GM12878 (cell line): Measurements from ENCODE around the gene ZNF616. TPM values are rescaled to one million over a fixed set of nuclear protein-coding genes. Genes with fewer than 3 reads are reported as not detected.

Source experiments
- ATAC-seq: fragments of 200-7000 bp; cut with Tn5 transposase; 3 replicates; pipeline ENCODE4 v1.9.1; 2020; ENCODE audit warnings: mild to moderate bottlenecking, moderate library complexity
- BruUV-seq: library from RNA; stranded (reverse); fragments of 400-500 nt; replicated peaks from 2 replicates; lab custom pipeline; 2021; lab: Mats Ljungman, UMichigan
- CTCF ChIA-PET: fragments of 300-600 bp; sonication (Branson Sonifier 250); formaldehyde crosslinking; extraction: SDS; loops from one replicate; lab custom pipeline; 2021; ENCODE audit warnings: inconsistent platforms; lab: Yijun Ruan, JAX
- POLR2A ChIA-PET: fragments of 350-600 bp; formaldehyde crosslinking; extraction: SDS; loops from one replicate; lab custom pipeline; 2021; ENCODE audit warnings: inconsistent platforms; lab: Charles Lee
- RAD21 ChIA-PET: fragments of 300-600 bp; sonication (Branson Sonifier 250); formaldehyde crosslinking; loops from one replicate; lab custom pipeline; 2023; ENCODE audit warnings: antibody characterized with exemption; ENCODE audit not compliant: unreplicated experiment; lab: Charles Lee
- SMC1A ChIA-PET: fragments of 300-600 bp; sonication (Branson Sonifier 250); formaldehyde crosslinking; loops from one replicate; lab custom pipeline; 2023; ENCODE audit not compliant: unreplicated experiment, uncharacterized antibody; lab: Charles Lee
- DNase-seq: peaks from one replicate; pipeline ENCODE4 v3.0.0-alpha.2; 2011; ENCODE audit warnings: low read depth, low spot score
- FAIRE-seq: peaks from 3 replicates; lab custom pipeline; 2011; peaks lifted over from hg19 to GRCh38; lab: Jason Lieb, UNC
- H2AFZ ChIP-seq: 2 replicates; pipeline ENCODE4 v1.6.0; 2011; ENCODE audit warnings: low read depth, low read length, control low read depth; ENCODE audit not compliant: control insufficient read depth
- H3K27ac ChIP-seq: 2 replicates; pipeline ENCODE4 v1.5.1; 2011; ENCODE audit warnings: control low read depth; ENCODE audit not compliant: control insufficient read depth, insufficient read depth
- H3K27me3 ChIP-seq, 2 experiments: replicated peaks in 1 of 2; 2 replicates each; pipeline versions ENCODE4 v1.6.0 to v1.6.1; 2011; ENCODE audit warnings: low read length in 1 of 2; ENCODE audit not compliant: control insufficient read depth in 2 of 2, insufficient read depth in 2 of 2
- H3K36me3 ChIP-seq, 2 experiments: 2 replicates each; pipeline ENCODE4 v1.5.1; 2011; ENCODE audit warnings: low read length in 1 of 2; ENCODE audit not compliant: control insufficient read depth in 2 of 2, insufficient read depth in 2 of 2
- H3K4me1 ChIP-seq: 2 replicates; pipeline ENCODE4 v1.6.1; 2011; ENCODE audit warnings: mild to moderate bottlenecking, low read length, moderate library complexity, mixed read lengths; ENCODE audit not compliant: control insufficient read depth, insufficient read depth
- H3K4me2 ChIP-seq: 2 replicates; pipeline ENCODE4 v1.6.0; 2011; ENCODE audit warnings: control low read depth; ENCODE audit not compliant: control insufficient read depth, insufficient read depth
- H3K4me3 ChIP-seq: fragments of 200-600 bp; sonication (generic); 2 replicates; pipeline ENCODE4 v1.5.1; 2016
- H3K79me2 ChIP-seq: 2 replicates; pipeline ENCODE4 v1.6.0; 2011; ENCODE audit warnings: low read length; ENCODE audit not compliant: control insufficient read depth, insufficient read depth
- H3K9ac ChIP-seq: 2 replicates; pipeline ENCODE4 v1.8.0; 2011; ENCODE audit warnings: low read length, control low read depth, mixed read lengths; ENCODE audit not compliant: control insufficient read depth, insufficient read depth
- H3K9me3 ChIP-seq: replicated peaks from 3 replicates; pipeline ENCODE4 v1.5.1; 2011; ENCODE audit warnings: mild to moderate bottlenecking, low read length; ENCODE audit not compliant: control insufficient read depth, insufficient read depth
- H4K20me1 ChIP-seq: 2 replicates; pipeline ENCODE4 v1.6.0; 2011; ENCODE audit not compliant: control insufficient read depth, insufficient read depth
- CBX3 ChIP-seq: fragments of 200-600 bp; sonication (generic); IDR thresholded peaks from 2 replicates; pipeline ENCODE4 v1.6.1; 2016; ENCODE audit warnings: low read depth, borderline replicate concordance
- CREM ChIP-seq: IDR thresholded peaks from 2 replicates; pipeline ENCODE4 v1.6.1; 2014; ENCODE audit warnings: antibody characterized with exemption, low read depth
- HCFC1 ChIP-seq: fragments of 150-350 bp; IDR thresholded peaks from 2 replicates; pipeline ENCODE4 v1.6.1; 2014; ENCODE audit warnings: low read length
- KAT2A ChIP-seq: conservative IDR thresholded peaks from 2 replicates; pipeline ENCODE4 v1.6.1; 2011; ENCODE audit warnings: low read depth, low read length; ENCODE audit not compliant: control insufficient read depth
- NR2F1 ChIP-seq: fragments of 450-650 bp; conservative IDR thresholded peaks from 2 replicates; pipeline ENCODE4 v1.6.1; 2017; ENCODE audit warnings: mild to moderate bottlenecking
- NRF1 ChIP-seq: conservative IDR thresholded peaks from 2 replicates; pipeline ENCODE4 v1.6.1; 2011; ENCODE audit warnings: mild to moderate bottlenecking, low read depth, low read length, improper control_type of control experiment
- RELA ChIP-seq: fragments of 450-650 bp; IDR thresholded peaks from 2 replicates; pipeline ENCODE4 v1.8.0; 2014; ENCODE audit warnings: borderline replicate concordance; ENCODE audit not compliant: partially characterized antibody
- RFX5 ChIP-seq: IDR thresholded peaks from 2 replicates; pipeline ENCODE4 v1.6.1; 2011; ENCODE audit warnings: low read depth, low read length, improper control_type of control experiment
- ZNF24 ChIP-seq: fragments of 450-650 bp; IDR thresholded peaks from 2 replicates; pipeline ENCODE4 v1.6.1; 2017; ENCODE audit warnings: antibody characterized with exemption, mild to moderate bottlenecking
- WGBS: methylation state at CpG from one replicate; pipeline ENCODE4 v1.1.6; 2016; ENCODE audit warnings: low lambda C conversion rate; ENCODE audit not compliant: insufficient replicate concordance, insufficient coverage; ENCODE audit errors: missing lambda C conversion rate; 5-methylcytosine and 5-hydroxymethylcytosine counted together
- in situ Hi-C: fragments of 300-500 bp; cut with MboI; formaldehyde crosslinking; loops from 9 replicates; pipeline ENCODE4 v1.14.3; 2018; ENCODE audit warnings: mixed read lengths
- intact Hi-C: fragments of 100-400 bp; cut with micrococcal nuclease; formaldehyde crosslinking; loops from one replicate; pipeline ENCODE4 v1.14.2; 2022; ENCODE audit not compliant: unreplicated experiment
- polyA plus RNA-seq, 11 experiments: library from polyadenylated mRNA; depleted of rRNA in 4 of 11; unstranded in 6 of 11; stranded (reverse) in 5 of 11; fragments of >200 nt; fragmentation: Nextera tagmentation in 4 of 11; fragmentation: Illumina TruSeq in 1 of 11; extraction: Ambion mirVana in 4 of 11; extraction: Trizol in 1 of 11; gene quantifications; 1 replicate in 1 of 11; 2 replicates in 10 of 11; pipeline versions ENCODE4 v1.2.1 to v1.2.3, GENCODE V29; 2011 to 2016; ENCODE audit warnings: inconsistent platforms in 2 of 11, missing spikeins in 2 of 11, low read depth in 1 of 11
- total RNA-seq, 4 experiments: library from RNA; depleted of rRNA in 3 of 4; stranded (reverse); fragments of >200 nt in 3 of 4; fragmentation: Illumina TruSeq in 1 of 4; extraction: Trizol in 1 of 4; gene quantifications; 2 replicates each; pipeline versions ENCODE4 v1.2.1 to v1.2.3, GENCODE V29; 2013 to 2021
- TF ChIP-seq, protein P1 (sequence below): fragments of 450-650 bp; formaldehyde crosslinking; IDR thresholded peaks from 2 replicates; pipeline ENCODE4 v1.5.0; 2022; ENCODE audit warnings: mild to moderate bottlenecking, missing genetic modification characterization
- TF ChIP-seq, protein P2 (sequence below): fragments of 450-650 bp; IDR thresholded peaks from 2 replicates; pipeline ENCODE4 v1.6.1; 2017; ENCODE audit warnings: low read depth, mild to moderate bottlenecking, moderate library complexity
- TF ChIP-seq, protein P3 (sequence below): fragments of 150-350 bp; IDR thresholded peaks from 2 replicates; pipeline ENCODE4 v1.6.1; 2014; ENCODE audit warnings: mild to moderate bottlenecking, low read depth, low read length
- TF ChIP-seq, protein P4 (sequence below): IDR thresholded peaks from 2 replicates; pipeline ENCODE4 v1.6.1; 2011; ENCODE audit warnings: low read depth, mild to moderate bottlenecking, low read length, moderate library complexity, borderline replicate concordance; ENCODE audit errors: extremely low read depth
- TF ChIP-seq, protein P5 (sequence below): IDR thresholded peaks from 2 replicates; pipeline ENCODE4 v1.6.1; 2012; ENCODE audit warnings: low read depth, low read length, improper control_type of control experiment

The ZNF616 gene
- total and polyA plus RNA-seq, 10 of the 15 experiments (the other 5 are each of a cell fraction or from before 2014, with no cell fraction given), result 1.1 to 5.9 (median 3.8) TPM

DNA sequence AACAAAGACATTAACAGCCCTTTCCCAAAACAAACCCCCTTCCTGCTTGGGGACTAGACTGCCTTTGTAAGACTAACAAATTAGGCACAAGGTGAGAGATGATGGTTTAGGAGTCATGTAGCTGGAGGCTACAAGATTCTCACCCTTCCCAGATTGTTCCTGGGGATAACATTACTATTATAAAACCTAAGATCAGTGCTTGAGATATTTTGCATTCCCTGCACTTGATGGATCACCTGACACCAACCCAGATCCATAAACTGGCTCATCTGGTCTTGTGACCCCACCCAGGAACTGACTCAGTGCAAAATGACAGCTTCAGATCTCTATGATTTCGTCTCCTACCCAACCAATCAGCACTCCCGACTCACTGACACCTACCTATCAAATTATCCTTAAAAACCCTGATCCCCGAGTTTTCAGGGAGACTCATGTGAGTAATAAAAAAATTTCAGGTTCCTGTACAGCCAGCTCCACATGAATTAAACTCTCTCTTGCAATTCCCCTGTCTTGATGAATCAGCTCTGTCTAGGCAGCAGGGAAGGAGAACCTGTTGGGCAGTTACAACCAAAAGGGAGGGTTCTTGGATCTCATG lies 2.4 kb upstream of the ZNF616 start:
- ChIA-PET POLR2A (no interaction called here), SMC1A (no interaction called here), CTCF (interaction anchor here (1.0 kb wide), 1 partner anchor 95 kb away, joined by 5 read pairs; no protein-coding TSS in a partner anchor), RAD21 (no interaction called here)
- no peak for ATAC-seq
- intact Hi-C loops (no loop called here), in situ Hi-C loops (loop anchor here (5.0 kb wide), 1 partner anchor 90 kb away; no protein-coding TSS in a partner anchor)
- H3K4me1 ChIP-seq, result peaks cover 5% of the 10 kb centered on the region
- no peaks in the 10 kb centered on the region for H4K20me1 ChIP-seq
- H3K27me3 ChIP-seq, result no peaks in the 10 kb centered on the region
- no peak overlapping the region for H3K4me2 ChIP-seq
- no TSS peak for BruUV-seq
- peaks cover 9% of the 10 kb centered on the region for H3K79me2 ChIP-seq
- no peak for FAIRE-seq
- no peak for DNase-seq
- no peaks in the 10 kb centered on the region for H3K36me3 ChIP-seq
- no peak overlapping the region for H3K27ac ChIP-seq
- H3K9me3 ChIP-seq, result peaks cover 1% of the 10 kb centered on the region; the same call in 2 of the 3 replicates
- no peak overlapping the region for H3K4me3 ChIP-seq
- H3K9ac ChIP-seq, result no peak overlapping the region
- 16% methylated on average over 3 of the region's 3 CpGs for WGBS
- no peak overlapping the region for H2AFZ ChIP-seq
- TF ChIP-seq NRF1, result no peak
- TF ChIP-seq HCFC1, result no peak
- TF ChIP-seq ZNF24, result no peak
- TF ChIP-seq CBX3, result no peak
- TF ChIP-seq NR2F1, result no peak
- TF ChIP-seq, protein P1, sequence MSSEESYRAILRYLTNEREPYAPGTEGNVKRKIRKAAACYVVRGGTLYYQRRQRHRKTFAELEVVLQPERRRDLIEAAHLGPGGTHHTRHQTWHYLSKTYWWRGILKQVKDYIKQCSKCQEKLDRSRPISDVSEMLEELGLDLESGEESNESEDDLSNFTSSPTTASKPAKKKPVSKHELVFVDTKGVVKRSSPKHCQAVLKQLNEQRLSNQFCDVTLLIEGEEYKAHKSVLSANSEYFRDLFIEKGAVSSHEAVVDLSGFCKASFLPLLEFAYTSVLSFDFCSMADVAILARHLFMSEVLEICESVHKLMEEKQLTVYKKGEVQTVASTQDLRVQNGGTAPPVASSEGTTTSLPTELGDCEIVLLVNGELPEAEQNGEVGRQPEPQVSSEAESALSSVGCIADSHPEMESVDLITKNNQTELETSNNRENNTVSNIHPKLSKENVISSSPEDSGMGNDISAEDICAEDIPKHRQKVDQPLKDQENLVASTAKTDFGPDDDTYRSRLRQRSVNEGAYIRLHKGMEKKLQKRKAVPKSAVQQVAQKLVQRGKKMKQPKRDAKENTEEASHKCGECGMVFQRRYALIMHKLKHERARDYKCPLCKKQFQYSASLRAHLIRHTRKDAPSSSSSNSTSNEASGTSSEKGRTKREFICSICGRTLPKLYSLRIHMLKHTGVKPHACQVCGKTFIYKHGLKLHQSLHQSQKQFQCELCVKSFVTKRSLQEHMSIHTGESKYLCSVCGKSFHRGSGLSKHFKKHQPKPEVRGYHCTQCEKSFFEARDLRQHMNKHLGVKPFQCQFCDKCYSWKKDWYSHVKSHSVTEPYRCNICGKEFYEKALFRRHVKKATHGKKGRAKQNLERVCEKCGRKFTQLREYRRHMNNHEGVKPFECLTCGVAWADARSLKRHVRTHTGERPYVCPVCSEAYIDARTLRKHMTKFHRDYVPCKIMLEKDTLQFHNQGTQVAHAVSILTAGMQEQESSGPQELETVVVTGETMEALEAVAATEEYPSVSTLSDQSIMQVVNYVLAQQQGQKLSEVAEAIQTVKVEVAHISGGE (CRISPR knock-in tag), result no peak
- TF ChIP-seq, protein P2, sequence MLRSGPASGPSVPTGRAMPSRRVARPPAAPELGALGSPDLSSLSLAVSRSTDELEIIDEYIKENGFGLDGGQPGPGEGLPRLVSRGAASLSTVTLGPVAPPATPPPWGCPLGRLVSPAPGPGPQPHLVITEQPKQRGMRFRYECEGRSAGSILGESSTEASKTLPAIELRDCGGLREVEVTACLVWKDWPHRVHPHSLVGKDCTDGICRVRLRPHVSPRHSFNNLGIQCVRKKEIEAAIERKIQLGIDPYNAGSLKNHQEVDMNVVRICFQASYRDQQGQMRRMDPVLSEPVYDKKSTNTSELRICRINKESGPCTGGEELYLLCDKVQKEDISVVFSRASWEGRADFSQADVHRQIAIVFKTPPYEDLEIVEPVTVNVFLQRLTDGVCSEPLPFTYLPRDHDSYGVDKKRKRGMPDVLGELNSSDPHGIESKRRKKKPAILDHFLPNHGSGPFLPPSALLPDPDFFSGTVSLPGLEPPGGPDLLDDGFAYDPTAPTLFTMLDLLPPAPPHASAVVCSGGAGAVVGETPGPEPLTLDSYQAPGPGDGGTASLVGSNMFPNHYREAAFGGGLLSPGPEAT, result no peak
- no peak for TF ChIP-seq RFX5
- TF ChIP-seq RELA, result no peak
- no peak for TF ChIP-seq KAT2A
- TF ChIP-seq CREM, result no peak
- TF ChIP-seq, protein P3, sequence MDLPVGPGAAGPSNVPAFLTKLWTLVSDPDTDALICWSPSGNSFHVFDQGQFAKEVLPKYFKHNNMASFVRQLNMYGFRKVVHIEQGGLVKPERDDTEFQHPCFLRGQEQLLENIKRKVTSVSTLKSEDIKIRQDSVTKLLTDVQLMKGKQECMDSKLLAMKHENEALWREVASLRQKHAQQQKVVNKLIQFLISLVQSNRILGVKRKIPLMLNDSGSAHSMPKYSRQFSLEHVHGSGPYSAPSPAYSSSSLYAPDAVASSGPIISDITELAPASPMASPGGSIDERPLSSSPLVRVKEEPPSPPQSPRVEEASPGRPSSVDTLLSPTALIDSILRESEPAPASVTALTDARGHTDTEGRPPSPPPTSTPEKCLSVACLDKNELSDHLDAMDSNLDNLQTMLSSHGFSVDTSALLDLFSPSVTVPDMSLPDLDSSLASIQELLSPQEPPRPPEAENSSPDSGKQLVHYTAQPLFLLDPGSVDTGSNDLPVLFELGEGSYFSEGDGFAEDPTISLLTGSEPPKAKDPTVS, result no peak
- TF ChIP-seq, protein P4, sequence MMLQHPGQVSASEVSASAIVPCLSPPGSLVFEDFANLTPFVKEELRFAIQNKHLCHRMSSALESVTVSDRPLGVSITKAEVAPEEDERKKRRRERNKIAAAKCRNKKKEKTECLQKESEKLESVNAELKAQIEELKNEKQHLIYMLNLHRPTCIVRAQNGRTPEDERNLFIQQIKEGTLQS, result no peak
- TF ChIP-seq, protein P5, sequence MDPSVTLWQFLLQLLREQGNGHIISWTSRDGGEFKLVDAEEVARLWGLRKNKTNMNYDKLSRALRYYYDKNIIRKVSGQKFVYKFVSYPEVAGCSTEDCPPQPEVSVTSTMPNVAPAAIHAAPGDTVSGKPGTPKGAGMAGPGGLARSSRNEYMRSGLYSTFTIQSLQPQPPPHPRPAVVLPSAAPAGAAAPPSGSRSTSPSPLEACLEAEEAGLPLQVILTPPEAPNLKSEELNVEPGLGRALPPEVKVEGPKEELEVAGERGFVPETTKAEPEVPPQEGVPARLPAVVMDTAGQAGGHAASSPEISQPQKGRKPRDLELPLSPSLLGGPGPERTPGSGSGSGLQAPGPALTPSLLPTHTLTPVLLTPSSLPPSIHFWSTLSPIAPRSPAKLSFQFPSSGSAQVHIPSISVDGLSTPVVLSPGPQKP, result no peak
